K562 (cell line): ENCODE results near the gene NFATC3. TPM values are rescaled to one million over a fixed set of nuclear protein-coding genes. Genes with fewer than 3 reads are reported as not detected.

Experiments used
- BRD4 ChIP-seq: fragments of 200-600 bp; sonication (generic); IDR thresholded peaks from 2 replicates; pipeline ENCODE4 v1.6.1; 2017; ENCODE audit warnings: inconsistent platforms
- HLTF ChIP-seq: fragments of 450-650 bp; IDR thresholded peaks from 2 replicates; pipeline ENCODE4 v1.6.1; 2016
- KHSRP ChIP-seq: fragments of 450-650 bp; IDR thresholded peaks from 2 replicates; pipeline ENCODE4 v1.6.1; 2017
- MAFG ChIP-seq: fragments of 450-650 bp; conservative IDR thresholded peaks from 2 replicates; pipeline ENCODE4 v1.6.1; 2016; ENCODE audit warnings: missing genetic modification characterization, missing compliant biosample characterization
- MAFK ChIP-seq: IDR thresholded peaks from 2 replicates; pipeline ENCODE4 v1.6.1; 2011; ENCODE audit warnings: low read length, improper control_type of control experiment
- MEF2D ChIP-seq: conservative IDR thresholded peaks from 2 replicates; pipeline ENCODE4 v1.6.1; 2016; ENCODE audit warnings: low read depth, missing genetic modification characterization, missing compliant biosample characterization
- ZNF444 ChIP-seq: fragments of 250-450 bp; sonication (Bioruptor Pico); IDR thresholded peaks from 2 replicates; pipeline ENCODE4 v1.4.0; 2020; ENCODE audit warnings: mild to moderate bottlenecking, moderate library complexity
- ZNF561 ChIP-seq: fragments of 450-650 bp; formaldehyde crosslinking; conservative IDR thresholded peaks from 2 replicates; pipeline ENCODE4 v1.4.0; 2020; ENCODE audit warnings: mild to moderate bottlenecking, moderate library complexity
- polyA plus RNA-seq, 8 experiments: library from polyadenylated mRNA; depleted of rRNA in 4 of 8; stranded (reverse) in 5 of 8; unstranded in 3 of 8; fragments of >200 nt; fragmentation: Nextera tagmentation in 2 of 8; fragmentation: Illumina TruSeq in 1 of 8; extraction: Ambion mirVana in 2 of 8; extraction: Trizol in 1 of 8; gene quantifications; 2 replicates each; pipeline versions ENCODE4 v1.2.1 to v1.2.3, GENCODE V29; 2011 to 2014; ENCODE audit warnings: inconsistent platforms in 1 of 8, missing spikeins in 1 of 8
- total RNA-seq, 7 experiments: library from RNA; depleted of rRNA in 6 of 7; stranded (reverse); fragments of >200 nt in 6 of 7; fragmentation: Illumina TruSeq in 2 of 7; extraction: Trizol in 2 of 7; gene quantifications; 2 replicates each; pipeline versions ENCODE4 v1.2.1 to v1.2.3, GENCODE V29; 2011 to 2021; ENCODE audit warnings: low replicate concordance in 1 of 7
- TF ChIP-seq, protein P1 (sequence below), 2 experiments: fragments of 450-650 bp in 1 of 2; sonication (generic) in 1 of 2; formaldehyde crosslinking in 1 of 2; IDR thresholded peaks in 1 of 2; conservative IDR thresholded peaks in 1 of 2; 2 replicates each; pipeline versions ENCODE4 v1.6.1 to v1.8.1; 2016 to 2023; ENCODE audit warnings: mild to moderate bottlenecking in 2 of 2, moderate library complexity in 2 of 2, inconsistent platforms in 1 of 2, missing genetic modification reagents in 1 of 2
- TF ChIP-seq, protein P2 (sequence below): fragments of 250-450 bp; sonication (Bioruptor Pico); IDR thresholded peaks from 2 replicates; pipeline ENCODE4 v1.4.0; 2020
- TF ChIP-seq, protein P3 (sequence below): fragments of 200-600 bp; sonication (generic); IDR thresholded peaks from one replicate; pipeline ENCODE4 v1.6.1; 2012; ENCODE audit warnings: mild to moderate bottlenecking, low read depth, low read length, inconsistent platforms

Gene NFATC3
- total and polyA plus RNA-seq, 9 of the 15 experiments (the other 6 are each of a cell fraction or from before 2014, with no cell fraction given): 15.7 to 98.4 (median 59.4) TPM

DNA sequence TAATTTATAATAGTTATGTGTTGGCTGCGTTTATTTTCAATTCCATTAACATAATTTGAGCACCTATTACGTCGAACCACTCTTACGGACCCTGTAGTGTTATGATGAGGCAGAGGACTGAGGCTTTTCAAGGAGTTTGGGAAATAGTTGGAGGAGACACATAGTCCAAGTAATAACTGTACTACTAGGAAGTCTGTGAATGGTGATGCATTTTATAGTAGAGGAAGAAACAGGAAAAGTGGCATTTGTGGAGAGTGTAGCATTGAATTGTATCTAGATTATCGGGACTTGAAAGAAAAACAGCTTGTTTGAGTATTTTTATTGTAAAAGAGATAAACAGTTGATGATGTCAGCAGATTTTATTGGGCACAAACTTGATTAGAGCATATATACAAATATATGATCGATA, 1.7 kb downstream of the NFATC3 start (continued):
- TF ChIP-seq, protein P1, sequence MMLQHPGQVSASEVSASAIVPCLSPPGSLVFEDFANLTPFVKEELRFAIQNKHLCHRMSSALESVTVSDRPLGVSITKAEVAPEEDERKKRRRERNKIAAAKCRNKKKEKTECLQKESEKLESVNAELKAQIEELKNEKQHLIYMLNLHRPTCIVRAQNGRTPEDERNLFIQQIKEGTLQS (IDR thresholded peaks at IDR 0.05): peak; percentile 52
- TF ChIP-seq, protein P1 (CRISPR knock-in tag; conservative IDR thresholded peaks at IDR 0.05): no peak
- TF ChIP-seq MEF2D (tag) (no peak), MAFG (tag) (peak; percentile 90), ZNF561 (CRISPR knock-in tag) (no peak), HLTF (no peak), ZNF444 (CRISPR knock-in tag) (no peak), MAFK (peak; percentile 94), BRD4 (no peak), KHSRP (0 out of 2 replicates have a peak, but pooled peaks have one; percentile 10)
- TF ChIP-seq, protein P2, sequence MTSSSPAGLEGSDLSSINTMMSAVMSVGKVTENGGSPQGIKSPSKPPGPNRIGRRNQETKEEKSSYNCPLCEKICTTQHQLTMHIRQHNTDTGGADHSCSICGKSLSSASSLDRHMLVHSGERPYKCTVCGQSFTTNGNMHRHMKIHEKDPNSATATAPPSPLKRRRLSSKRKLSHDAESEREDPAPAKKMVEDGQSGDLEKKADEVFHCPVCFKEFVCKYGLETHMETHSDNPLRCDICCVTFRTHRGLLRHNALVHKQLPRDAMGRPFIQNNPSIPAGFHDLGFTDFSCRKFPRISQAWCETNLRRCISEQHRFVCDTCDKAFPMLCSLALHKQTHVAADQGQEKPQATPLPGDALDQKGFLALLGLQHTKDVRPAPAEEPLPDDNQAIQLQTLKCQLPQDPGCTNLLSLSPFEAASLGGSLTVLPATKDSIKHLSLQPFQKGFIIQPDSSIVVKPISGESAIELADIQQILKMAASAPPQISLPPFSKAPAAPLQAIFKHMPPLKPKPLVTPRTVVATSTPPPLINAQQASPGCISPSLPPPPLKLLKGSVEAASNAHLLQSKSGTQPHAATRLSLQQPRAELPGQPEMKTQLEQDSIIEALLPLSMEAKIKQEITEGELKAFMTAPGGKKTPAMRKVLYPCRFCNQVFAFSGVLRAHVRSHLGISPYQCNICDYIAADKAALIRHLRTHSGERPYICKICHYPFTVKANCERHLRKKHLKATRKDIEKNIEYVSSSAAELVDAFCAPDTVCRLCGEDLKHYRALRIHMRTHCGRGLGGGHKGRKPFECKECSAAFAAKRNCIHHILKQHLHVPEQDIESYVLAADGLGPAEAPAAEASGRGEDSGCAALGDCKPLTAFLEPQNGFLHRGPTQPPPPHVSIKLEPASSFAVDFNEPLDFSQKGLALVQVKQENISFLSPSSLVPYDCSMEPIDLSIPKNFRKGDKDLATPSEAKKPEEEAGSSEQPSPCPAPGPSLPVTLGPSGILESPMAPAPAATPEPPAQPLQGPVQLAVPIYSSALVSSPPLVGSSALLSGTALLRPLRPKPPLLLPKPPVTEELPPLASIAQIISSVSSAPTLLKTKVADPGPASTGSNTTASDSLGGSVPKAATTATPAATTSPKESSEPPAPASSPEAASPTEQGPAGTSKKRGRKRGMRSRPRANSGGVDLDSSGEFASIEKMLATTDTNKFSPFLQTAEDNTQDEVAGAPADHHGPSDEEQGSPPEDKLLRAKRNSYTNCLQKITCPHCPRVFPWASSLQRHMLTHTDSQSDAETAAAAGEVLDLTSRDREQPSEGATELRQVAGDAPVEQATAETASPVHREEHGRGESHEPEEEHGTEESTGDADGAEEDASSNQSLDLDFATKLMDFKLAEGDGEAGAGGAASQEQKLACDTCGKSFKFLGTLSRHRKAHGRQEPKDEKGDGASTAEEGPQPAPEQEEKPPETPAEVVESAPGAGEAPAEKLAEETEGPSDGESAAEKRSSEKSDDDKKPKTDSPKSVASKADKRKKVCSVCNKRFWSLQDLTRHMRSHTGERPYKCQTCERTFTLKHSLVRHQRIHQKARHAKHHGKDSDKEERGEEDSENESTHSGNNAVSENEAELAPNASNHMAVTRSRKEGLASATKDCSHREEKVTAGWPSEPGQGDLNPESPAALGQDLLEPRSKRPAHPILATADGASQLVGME (CRISPR knock-in tag): no peak
- TF ChIP-seq, protein P3, sequence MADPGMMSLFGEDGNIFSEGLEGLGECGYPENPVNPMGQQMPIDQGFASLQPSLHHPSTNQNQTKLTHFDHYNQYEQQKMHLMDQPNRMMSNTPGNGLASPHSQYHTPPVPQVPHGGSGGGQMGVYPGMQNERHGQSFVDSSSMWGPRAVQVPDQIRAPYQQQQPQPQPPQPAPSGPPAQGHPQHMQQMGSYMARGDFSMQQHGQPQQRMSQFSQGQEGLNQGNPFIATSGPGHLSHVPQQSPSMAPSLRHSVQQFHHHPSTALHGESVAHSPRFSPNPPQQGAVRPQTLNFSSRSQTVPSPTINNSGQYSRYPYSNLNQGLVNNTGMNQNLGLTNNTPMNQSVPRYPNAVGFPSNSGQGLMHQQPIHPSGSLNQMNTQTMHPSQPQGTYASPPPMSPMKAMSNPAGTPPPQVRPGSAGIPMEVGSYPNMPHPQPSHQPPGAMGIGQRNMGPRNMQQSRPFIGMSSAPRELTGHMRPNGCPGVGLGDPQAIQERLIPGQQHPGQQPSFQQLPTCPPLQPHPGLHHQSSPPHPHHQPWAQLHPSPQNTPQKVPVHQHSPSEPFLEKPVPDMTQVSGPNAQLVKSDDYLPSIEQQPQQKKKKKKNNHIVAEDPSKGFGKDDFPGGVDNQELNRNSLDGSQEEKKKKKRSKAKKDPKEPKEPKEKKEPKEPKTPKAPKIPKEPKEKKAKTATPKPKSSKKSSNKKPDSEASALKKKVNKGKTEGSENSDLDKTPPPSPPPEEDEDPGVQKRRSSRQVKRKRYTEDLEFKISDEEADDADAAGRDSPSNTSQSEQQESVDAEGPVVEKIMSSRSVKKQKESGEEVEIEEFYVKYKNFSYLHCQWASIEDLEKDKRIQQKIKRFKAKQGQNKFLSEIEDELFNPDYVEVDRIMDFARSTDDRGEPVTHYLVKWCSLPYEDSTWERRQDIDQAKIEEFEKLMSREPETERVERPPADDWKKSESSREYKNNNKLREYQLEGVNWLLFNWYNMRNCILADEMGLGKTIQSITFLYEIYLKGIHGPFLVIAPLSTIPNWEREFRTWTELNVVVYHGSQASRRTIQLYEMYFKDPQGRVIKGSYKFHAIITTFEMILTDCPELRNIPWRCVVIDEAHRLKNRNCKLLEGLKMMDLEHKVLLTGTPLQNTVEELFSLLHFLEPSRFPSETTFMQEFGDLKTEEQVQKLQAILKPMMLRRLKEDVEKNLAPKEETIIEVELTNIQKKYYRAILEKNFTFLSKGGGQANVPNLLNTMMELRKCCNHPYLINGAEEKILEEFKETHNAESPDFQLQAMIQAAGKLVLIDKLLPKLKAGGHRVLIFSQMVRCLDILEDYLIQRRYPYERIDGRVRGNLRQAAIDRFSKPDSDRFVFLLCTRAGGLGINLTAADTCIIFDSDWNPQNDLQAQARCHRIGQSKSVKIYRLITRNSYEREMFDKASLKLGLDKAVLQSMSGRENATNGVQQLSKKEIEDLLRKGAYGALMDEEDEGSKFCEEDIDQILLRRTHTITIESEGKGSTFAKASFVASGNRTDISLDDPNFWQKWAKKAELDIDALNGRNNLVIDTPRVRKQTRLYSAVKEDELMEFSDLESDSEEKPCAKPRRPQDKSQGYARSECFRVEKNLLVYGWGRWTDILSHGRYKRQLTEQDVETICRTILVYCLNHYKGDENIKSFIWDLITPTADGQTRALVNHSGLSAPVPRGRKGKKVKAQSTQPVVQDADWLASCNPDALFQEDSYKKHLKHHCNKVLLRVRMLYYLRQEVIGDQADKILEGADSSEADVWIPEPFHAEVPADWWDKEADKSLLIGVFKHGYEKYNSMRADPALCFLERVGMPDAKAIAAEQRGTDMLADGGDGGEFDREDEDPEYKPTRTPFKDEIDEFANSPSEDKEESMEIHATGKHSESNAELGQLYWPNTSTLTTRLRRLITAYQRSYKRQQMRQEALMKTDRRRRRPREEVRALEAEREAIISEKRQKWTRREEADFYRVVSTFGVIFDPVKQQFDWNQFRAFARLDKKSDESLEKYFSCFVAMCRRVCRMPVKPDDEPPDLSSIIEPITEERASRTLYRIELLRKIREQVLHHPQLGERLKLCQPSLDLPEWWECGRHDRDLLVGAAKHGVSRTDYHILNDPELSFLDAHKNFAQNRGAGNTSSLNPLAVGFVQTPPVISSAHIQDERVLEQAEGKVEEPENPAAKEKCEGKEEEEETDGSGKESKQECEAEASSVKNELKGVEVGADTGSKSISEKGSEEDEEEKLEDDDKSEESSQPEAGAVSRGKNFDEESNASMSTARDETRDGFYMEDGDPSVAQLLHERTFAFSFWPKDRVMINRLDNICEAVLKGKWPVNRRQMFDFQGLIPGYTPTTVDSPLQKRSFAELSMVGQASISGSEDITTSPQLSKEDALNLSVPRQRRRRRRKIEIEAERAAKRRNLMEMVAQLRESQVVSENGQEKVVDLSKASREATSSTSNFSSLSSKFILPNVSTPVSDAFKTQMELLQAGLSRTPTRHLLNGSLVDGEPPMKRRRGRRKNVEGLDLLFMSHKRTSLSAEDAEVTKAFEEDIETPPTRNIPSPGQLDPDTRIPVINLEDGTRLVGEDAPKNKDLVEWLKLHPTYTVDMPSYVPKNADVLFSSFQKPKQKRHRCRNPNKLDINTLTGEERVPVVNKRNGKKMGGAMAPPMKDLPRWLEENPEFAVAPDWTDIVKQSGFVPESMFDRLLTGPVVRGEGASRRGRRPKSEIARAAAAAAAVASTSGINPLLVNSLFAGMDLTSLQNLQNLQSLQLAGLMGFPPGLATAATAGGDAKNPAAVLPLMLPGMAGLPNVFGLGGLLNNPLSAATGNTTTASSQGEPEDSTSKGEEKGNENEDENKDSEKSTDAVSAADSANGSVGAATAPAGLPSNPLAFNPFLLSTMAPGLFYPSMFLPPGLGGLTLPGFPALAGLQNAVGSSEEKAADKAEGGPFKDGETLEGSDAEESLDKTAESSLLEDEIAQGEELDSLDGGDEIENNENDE: no peak
